HCT116 (cell line): ENCODE data around the gene PLCB1. TPM values are rescaled to one million over a fixed set of nuclear protein-coding genes. Genes with fewer than 3 reads are reported as not detected.
"Not testable (repeated sequence)": the region's sequence is repeated elsewhere in the genome, so short reads cannot be mapped to it uniquely, and the experiment has no call there.

Source experiments
- ATAC-seq: fragments of 200-7000 bp; cut with Tn5 transposase; 2 replicates; pipeline ENCODE4 v1.9.1; 2020; ENCODE audit warnings: mild to moderate bottlenecking, moderate library complexity
- BruUV-seq: library from RNA; stranded (reverse); fragments of 400-500 nt; replicated peaks from 2 replicates; lab custom pipeline; 2021; lab: Mats Ljungman, UMichigan
- CTCF ChIA-PET: fragments of 300-600 bp; sonication (Branson Sonifier 250); formaldehyde crosslinking; loops from one replicate; lab custom pipeline; 2021; ENCODE audit warnings: antibody characterized with exemption; lab: Charles Lee
- POLR2A ChIA-PET: fragments of 300-600, 350-600 bp; sonication (Branson Sonifier 250); formaldehyde crosslinking; loops from one replicate; lab custom pipeline; 2021; ENCODE audit warnings: antibody characterized with exemption; lab: Charles Lee
- RAD21 ChIA-PET, 2 experiments: fragments of 300-600 bp; sonication (Branson Sonifier 250); formaldehyde crosslinking; loops; one replicate each; lab custom pipeline; 2023; ENCODE audit warnings: low total read pairs in 2 of 2; ENCODE audit not compliant: uncharacterized antibody in 2 of 2, unreplicated experiment in 2 of 2, low non-redundant PET in 1 of 2; lab: Charles Lee
- DNase-seq: peaks from one replicate; pipeline ENCODE4 v3.0.0-alpha.2; 2010; ENCODE audit warnings: low read depth, low spot score
- H2AFZ ChIP-seq: fragments of 200-600 bp; shearing (Covaris generic), sonication (generic); 2 replicates; pipeline ENCODE4 v1.6.1; 2017; ENCODE audit warnings: low read depth, mixed run types, mixed read lengths, antibody characterized with exemption, low read length; ENCODE audit not compliant: poor library complexity, severe bottlenecking
- H3K27ac ChIP-seq: 2 replicates; pipeline ENCODE4 v1.5.1; 2012; ENCODE audit warnings: low read depth, low read length
- H3K27me3 ChIP-seq: fragments of 200-600 bp; sonication (generic); 2 replicates; pipeline ENCODE4 v1.6.1; 2016; ENCODE audit warnings: mixed run types, low read length, mixed read lengths; ENCODE audit not compliant: insufficient read depth
- H3K36me3 ChIP-seq, 2 experiments: fragments of 200-500 bp in 1 of 2; fragments of 200-600 bp in 1 of 2; sonication (Bioruptor generic) in 1 of 2; sonication (generic) in 1 of 2; 2 replicates each; pipeline versions ENCODE4 v1.5.1 to v1.6.1; 2014 to 2016; ENCODE audit warnings: low read length in 2 of 2, inconsistent platforms in 1 of 2, mixed read lengths in 1 of 2, mixed run types in 1 of 2; ENCODE audit not compliant: insufficient read depth in 2 of 2, control insufficient read depth in 1 of 2
- H3K4me1 ChIP-seq, 2 experiments: fragments of 200-600 bp in 1 of 2; sonication (generic) in 1 of 2; 2 replicates each; pipeline versions ENCODE4 v1.5.1 to v1.6.1; 2012 to 2017; ENCODE audit warnings: low read length in 2 of 2, inconsistent platforms in 1 of 2, mild to moderate bottlenecking in 1 of 2, mixed read lengths in 1 of 2, mixed run types in 1 of 2, moderate library complexity in 1 of 2; ENCODE audit not compliant: insufficient read depth in 2 of 2, control insufficient read depth in 1 of 2
- H3K4me2 ChIP-seq: fragments of 200-600 bp; sonication (generic); 2 replicates; pipeline ENCODE4 v1.6.1; 2017; ENCODE audit warnings: mixed run types, low read length, mixed read lengths
- H3K4me3 ChIP-seq, 2 experiments: fragments of 200-600 bp in 1 of 2; sonication (generic) in 1 of 2; replicated peaks in 1 of 2; 2 replicates each; pipeline ENCODE4 v1.5.1; 2011 to 2016; ENCODE audit warnings: low read length in 2 of 2, control low read depth in 1 of 2, low read depth in 1 of 2, mild to moderate bottlenecking in 1 of 2, mixed read lengths in 1 of 2, mixed run types in 1 of 2
- H3K79me2 ChIP-seq: fragments of 200-600 bp; sonication (generic); 2 replicates; pipeline ENCODE4 v1.6.1; 2017; ENCODE audit warnings: mild to moderate bottlenecking, mixed run types, low read length, moderate library complexity, mixed read lengths; ENCODE audit not compliant: insufficient read depth
- H3K9ac ChIP-seq: fragments of 200-600 bp; sonication (generic); 2 replicates; pipeline ENCODE4 v1.6.1; 2016; ENCODE audit warnings: low read length, mixed read lengths
- H3K9me2 ChIP-seq: fragments of 200-600 bp; sonication (generic), shearing (Covaris generic); 2 replicates; pipeline ENCODE4 v1.6.1; 2017; ENCODE audit warnings: mixed run types, mild to moderate bottlenecking, moderate library complexity; ENCODE audit not compliant: insufficient read depth
- H3K9me3 ChIP-seq, 2 experiments: fragments of 200-500 bp in 1 of 2; fragments of 200-600 bp in 1 of 2; sonication (Bioruptor generic) in 1 of 2; sonication (generic) in 1 of 2; 2 replicates each; pipeline ENCODE4 v1.6.1; 2014 to 2017; ENCODE audit warnings: low read length in 2 of 2, mixed read lengths in 2 of 2, inconsistent platforms in 1 of 2, low read depth in 1 of 2, mild to moderate bottlenecking in 1 of 2, mixed run types in 1 of 2, moderate library complexity in 1 of 2; ENCODE audit not compliant: control insufficient read depth in 1 of 2, insufficient read depth in 1 of 2
- H4K20me1 ChIP-seq: fragments of 200-600 bp; sonication (generic), shearing (Covaris generic); 2 replicates; pipeline ENCODE4 v1.6.1; 2017; ENCODE audit warnings: mixed run types, mild to moderate bottlenecking, moderate library complexity; ENCODE audit not compliant: insufficient read depth
- EGR1 ChIP-seq: IDR thresholded peaks from 2 replicates; pipeline ENCODE4 v1.6.1; 2012; ENCODE audit warnings: low read depth
- POLR2AphosphoS5 ChIP-seq: IDR thresholded peaks from 2 replicates; pipeline ENCODE4 v1.6.1; 2011; ENCODE audit warnings: mild to moderate bottlenecking, low read depth, low read length, moderate library complexity
- SIN3A ChIP-seq: IDR thresholded peaks from 2 replicates; pipeline ENCODE4 v1.6.1; 2012; ENCODE audit warnings: low read depth
- SRF ChIP-seq: IDR thresholded peaks from 2 replicates; pipeline ENCODE4 v1.6.1; 2012; ENCODE audit warnings: low read depth
- intact Hi-C: fragments of 100-400 bp; cut with micrococcal nuclease; formaldehyde crosslinking; loops from 2 replicates; pipeline ENCODE4 v1.10.0; 2022
- total RNA-seq: library from RNA; stranded (reverse); gene quantifications from one replicate; pipeline ENCODE4 v1.2.1, GENCODE V29; 2021; ENCODE audit not compliant: unreplicated experiment
- TF ChIP-seq, protein P1 (sequence below): IDR thresholded peaks from 2 replicates; pipeline ENCODE4 v1.6.1; 2011; ENCODE audit warnings: mild to moderate bottlenecking, low read length, moderate library complexity; ENCODE audit not compliant: insufficient replicate concordance; ENCODE audit errors: extremely low read depth

Gene PLCB1
- total RNA-seq, 1 experiment from 2014 or later = 15.8 TPM

DNA sequence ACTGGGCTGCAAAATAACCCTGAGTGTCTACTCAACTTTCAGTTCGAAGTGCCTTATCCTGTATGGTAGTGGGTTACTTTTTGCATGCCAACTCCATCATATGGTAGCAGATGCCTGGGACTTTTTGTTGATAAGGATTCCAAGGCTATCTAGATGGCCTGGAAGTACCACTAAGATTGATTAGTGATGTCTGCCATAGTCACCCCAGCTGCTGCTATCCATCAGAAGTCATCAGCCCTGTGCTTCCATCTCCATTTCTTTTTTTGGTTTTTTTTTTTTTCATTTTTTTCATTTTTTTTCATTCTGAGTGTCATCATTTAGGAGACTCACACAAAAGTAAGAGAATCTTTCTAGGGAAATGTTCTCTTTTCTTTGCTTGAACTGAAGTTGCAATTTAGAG lies 719.4 kb downstream of the PLCB1 start:
- CTCF ChIA-PET = no interaction called here
- intact Hi-C loops = loop anchor here (10.0 kb wide), 1 partner anchor 543 kb away; no protein-coding TSS in a partner anchor

DNA sequence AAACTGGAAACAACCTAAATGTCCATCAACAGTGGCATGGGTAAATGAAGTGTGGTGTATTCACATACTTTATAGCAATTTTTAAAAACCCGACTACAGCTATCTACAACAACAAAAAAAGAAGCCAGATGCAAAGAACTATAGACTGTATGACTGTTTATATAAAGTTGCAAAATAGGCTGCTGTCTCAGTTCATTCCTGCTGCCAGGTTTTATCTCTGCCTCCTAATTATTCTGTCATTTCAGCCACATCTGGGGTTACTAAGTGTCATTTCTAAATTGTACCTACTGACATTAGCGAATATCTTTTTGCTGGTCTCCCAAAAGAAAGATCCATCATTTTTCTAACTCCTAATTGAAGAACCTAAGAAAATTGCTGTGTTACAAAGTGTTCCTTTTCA lies 719.9 kb downstream of the PLCB1 start:
- H3K9ac ChIP-seq, ATAC-seq, H3K4me3 ChIP-seq, DNase-seq, H3K27ac ChIP-seq, H3K9me2 ChIP-seq, H3K4me1 ChIP-seq, RAD21 ChIA-PET, H3K27me3 ChIP-seq, H3K9me3 ChIP-seq, H3K79me2 ChIP-seq, H3K36me3 ChIP-seq, BruUV-seq, H3K4me2 ChIP-seq, H2AFZ ChIP-seq, POLR2A ChIA-PET, H4K20me1 ChIP-seq, CTCF ChIA-PET: not testable (repeated sequence)
- intact Hi-C loops = loop anchor here (10.0 kb wide), 1 partner anchor 543 kb away; no protein-coding TSS in a partner anchor

More for the DNA sequence above, 719.4 kb downstream of the PLCB1 start:
- no peak for TF ChIP-seq SRF
- TF ChIP-seq POLR2AphosphoS5 = no peak
- no peak for TF ChIP-seq SIN3A
- TF ChIP-seq, protein P1, sequence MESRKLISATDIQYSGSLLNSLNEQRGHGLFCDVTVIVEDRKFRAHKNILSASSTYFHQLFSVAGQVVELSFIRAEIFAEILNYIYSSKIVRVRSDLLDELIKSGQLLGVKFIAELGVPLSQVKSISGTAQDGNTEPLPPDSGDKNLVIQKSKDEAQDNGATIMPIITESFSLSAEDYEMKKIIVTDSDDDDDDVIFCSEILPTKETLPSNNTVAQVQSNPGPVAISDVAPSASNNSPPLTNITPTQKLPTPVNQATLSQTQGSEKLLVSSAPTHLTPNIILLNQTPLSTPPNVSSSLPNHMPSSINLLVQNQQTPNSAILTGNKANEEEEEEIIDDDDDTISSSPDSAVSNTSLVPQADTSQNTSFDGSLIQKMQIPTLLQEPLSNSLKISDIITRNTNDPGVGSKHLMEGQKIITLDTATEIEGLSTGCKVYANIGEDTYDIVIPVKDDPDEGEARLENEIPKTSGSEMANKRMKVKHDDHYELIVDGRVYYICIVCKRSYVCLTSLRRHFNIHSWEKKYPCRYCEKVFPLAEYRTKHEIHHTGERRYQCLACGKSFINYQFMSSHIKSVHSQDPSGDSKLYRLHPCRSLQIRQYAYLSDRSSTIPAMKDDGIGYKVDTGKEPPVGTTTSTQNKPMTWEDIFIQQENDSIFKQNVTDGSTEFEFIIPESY = no peak
- no peak for TF ChIP-seq EGR1
- Histone ChIP-seq H3K9ac (no peak overlapping the region), H4K20me1 (no peaks in the 10 kb centered on the region), H3K27me3 (no peaks in the 10 kb centered on the region), H3K36me3 (no peaks in the 10 kb centered on the region), H2AFZ (no peak overlapping the region), H3K27ac (no peak overlapping the region), H3K4me2 (no peak overlapping the region), H3K4me1 (no peaks in the 10 kb centered on the region), H3K9me2 (no peaks in the 10 kb centered on the region), H3K4me3 (no peak overlapping the region), H3K79me2 (no peaks in the 10 kb centered on the region), H3K9me3 (no peaks in the 10 kb centered on the region)
- ChIA-PET POLR2A (no interaction called here), RAD21 (no interaction called here)
- no peak for ATAC-seq
- no TSS peak for BruUV-seq
- no peak for DNase-seq

DNA sequence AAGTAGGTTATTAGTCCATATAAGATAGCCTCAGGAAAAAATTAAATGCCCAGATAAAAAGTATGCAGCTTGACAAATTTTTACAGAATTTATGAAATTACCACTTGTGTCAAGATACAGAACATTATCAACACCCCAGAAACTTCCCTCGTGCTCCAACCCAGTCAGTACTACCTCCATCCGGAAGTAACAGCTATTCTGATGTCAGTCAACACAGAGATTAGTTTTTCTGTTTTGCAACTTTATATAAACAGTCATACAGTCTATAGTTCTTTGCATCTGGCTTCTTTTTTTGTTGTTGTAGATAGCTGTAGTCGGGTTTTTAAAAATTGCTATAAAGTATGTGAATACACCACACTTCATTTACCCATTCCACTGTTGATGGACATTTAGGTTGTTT lies 721.1 kb downstream of the PLCB1 start:
- H3K36me3 ChIP-seq, BruUV-seq, H3K27ac ChIP-seq, H3K4me2 ChIP-seq, H4K20me1 ChIP-seq, H3K79me2 ChIP-seq, H3K9ac ChIP-seq, H3K9me2 ChIP-seq, H3K4me3 ChIP-seq, H3K27me3 ChIP-seq, POLR2A ChIA-PET, H2AFZ ChIP-seq, DNase-seq, H3K4me1 ChIP-seq, H3K9me3 ChIP-seq: not testable (repeated sequence)
- ChIA-PET CTCF (interaction anchor here (0.6 to 1.6 kb wide), 17 partner anchors 12 to 539 kb away, joined by 3 to 26 read pairs (median 3); no protein-coding TSS in a partner anchor), RAD21 (interaction anchor here (0.8 to 1.3 kb wide), 4 partner anchors 207 to 540 kb away, joined by 3 to 8 read pairs (median 3); no protein-coding TSS in a partner anchor)
- intact Hi-C loops = loop anchor here (1.0 to 10.0 kb wide), 2 partner anchors 506 to 542 kb away; no protein-coding TSS in a partner anchor
- ATAC-seq = peak; percentile 4; the same call in 1 of the 2 replicates
